HCT116 (cell line): ENCODE results near the gene PIK3CA. TPM values are rescaled to one million over a fixed set of nuclear protein-coding genes. Genes with fewer than 3 reads are reported as not detected.

Experiments used
- ATAC-seq: fragments of 200-7000 bp; cut with Tn5 transposase; 2 replicates; pipeline ENCODE4 v1.9.1; 2020; ENCODE audit warnings: mild to moderate bottlenecking, moderate library complexity
- BruUV-seq: library from RNA; stranded (reverse); fragments of 400-500 nt; replicated peaks from 2 replicates; lab custom pipeline; 2021; lab: Mats Ljungman, UMichigan
- CTCF ChIA-PET: fragments of 300-600 bp; sonication (Branson Sonifier 250); formaldehyde crosslinking; loops from one replicate; lab custom pipeline; 2021; ENCODE audit warnings: antibody characterized with exemption; lab: Charles Lee
- POLR2A ChIA-PET: fragments of 300-600, 350-600 bp; sonication (Branson Sonifier 250); formaldehyde crosslinking; loops from one replicate; lab custom pipeline; 2021; ENCODE audit warnings: antibody characterized with exemption; lab: Charles Lee
- RAD21 ChIA-PET, 2 experiments: fragments of 300-600 bp; sonication (Branson Sonifier 250); formaldehyde crosslinking; loops; one replicate each; lab custom pipeline; 2023; ENCODE audit warnings: low total read pairs in 2 of 2; ENCODE audit not compliant: uncharacterized antibody in 2 of 2, unreplicated experiment in 2 of 2, low non-redundant PET in 1 of 2; lab: Charles Lee
- DNase-seq: peaks from one replicate; pipeline ENCODE4 v3.0.0-alpha.2; 2010; ENCODE audit warnings: low read depth, low spot score
- H2AFZ ChIP-seq: fragments of 200-600 bp; shearing (Covaris generic), sonication (generic); 2 replicates; pipeline ENCODE4 v1.6.1; 2017; ENCODE audit warnings: low read depth, mixed run types, mixed read lengths, antibody characterized with exemption, low read length; ENCODE audit not compliant: poor library complexity, severe bottlenecking
- H3K27ac ChIP-seq: 2 replicates; pipeline ENCODE4 v1.5.1; 2012; ENCODE audit warnings: low read depth, low read length
- H3K27me3 ChIP-seq: fragments of 200-600 bp; sonication (generic); 2 replicates; pipeline ENCODE4 v1.6.1; 2016; ENCODE audit warnings: mixed run types, low read length, mixed read lengths; ENCODE audit not compliant: insufficient read depth
- H3K36me3 ChIP-seq, 2 experiments: fragments of 200-500 bp in 1 of 2; fragments of 200-600 bp in 1 of 2; sonication (Bioruptor generic) in 1 of 2; sonication (generic) in 1 of 2; 2 replicates each; pipeline versions ENCODE4 v1.5.1 to v1.6.1; 2014 to 2016; ENCODE audit warnings: low read length in 2 of 2, inconsistent platforms in 1 of 2, mixed read lengths in 1 of 2, mixed run types in 1 of 2; ENCODE audit not compliant: insufficient read depth in 2 of 2, control insufficient read depth in 1 of 2
- H3K4me1 ChIP-seq, 2 experiments: fragments of 200-600 bp in 1 of 2; sonication (generic) in 1 of 2; 2 replicates each; pipeline versions ENCODE4 v1.5.1 to v1.6.1; 2012 to 2017; ENCODE audit warnings: low read length in 2 of 2, inconsistent platforms in 1 of 2, mild to moderate bottlenecking in 1 of 2, mixed read lengths in 1 of 2, mixed run types in 1 of 2, moderate library complexity in 1 of 2; ENCODE audit not compliant: insufficient read depth in 2 of 2, control insufficient read depth in 1 of 2
- H3K4me2 ChIP-seq: fragments of 200-600 bp; sonication (generic); 2 replicates; pipeline ENCODE4 v1.6.1; 2017; ENCODE audit warnings: mixed run types, low read length, mixed read lengths
- H3K4me3 ChIP-seq, 2 experiments: fragments of 200-600 bp in 1 of 2; sonication (generic) in 1 of 2; replicated peaks in 1 of 2; 2 replicates each; pipeline ENCODE4 v1.5.1; 2011 to 2016; ENCODE audit warnings: low read length in 2 of 2, control low read depth in 1 of 2, low read depth in 1 of 2, mild to moderate bottlenecking in 1 of 2, mixed read lengths in 1 of 2, mixed run types in 1 of 2
- H3K79me2 ChIP-seq: fragments of 200-600 bp; sonication (generic); 2 replicates; pipeline ENCODE4 v1.6.1; 2017; ENCODE audit warnings: mild to moderate bottlenecking, mixed run types, low read length, moderate library complexity, mixed read lengths; ENCODE audit not compliant: insufficient read depth
- H3K9ac ChIP-seq: fragments of 200-600 bp; sonication (generic); 2 replicates; pipeline ENCODE4 v1.6.1; 2016; ENCODE audit warnings: low read length, mixed read lengths
- H3K9me2 ChIP-seq: fragments of 200-600 bp; sonication (generic), shearing (Covaris generic); 2 replicates; pipeline ENCODE4 v1.6.1; 2017; ENCODE audit warnings: mixed run types, mild to moderate bottlenecking, moderate library complexity; ENCODE audit not compliant: insufficient read depth
- H3K9me3 ChIP-seq, 2 experiments: fragments of 200-500 bp in 1 of 2; fragments of 200-600 bp in 1 of 2; sonication (Bioruptor generic) in 1 of 2; sonication (generic) in 1 of 2; 2 replicates each; pipeline ENCODE4 v1.6.1; 2014 to 2017; ENCODE audit warnings: low read length in 2 of 2, mixed read lengths in 2 of 2, inconsistent platforms in 1 of 2, low read depth in 1 of 2, mild to moderate bottlenecking in 1 of 2, mixed run types in 1 of 2, moderate library complexity in 1 of 2; ENCODE audit not compliant: control insufficient read depth in 1 of 2, insufficient read depth in 1 of 2
- H4K20me1 ChIP-seq: fragments of 200-600 bp; sonication (generic), shearing (Covaris generic); 2 replicates; pipeline ENCODE4 v1.6.1; 2017; ENCODE audit warnings: mixed run types, mild to moderate bottlenecking, moderate library complexity; ENCODE audit not compliant: insufficient read depth
- EZH2phosphoT487 ChIP-seq: fragments of 200-600 bp; IDR thresholded peaks from 2 replicates; pipeline ENCODE4 v1.6.1; 2018; ENCODE audit warnings: antibody characterized with exemption, borderline replicate concordance
- POLR2A ChIP-seq: IDR thresholded peaks from 2 replicates; pipeline ENCODE4 v1.7.0; 2011; ENCODE audit warnings: borderline replicate concordance; ENCODE audit not compliant: insufficient read depth, insufficient read length; ENCODE audit errors: extremely low read depth
- POLR2AphosphoS5 ChIP-seq: IDR thresholded peaks from 2 replicates; pipeline ENCODE4 v1.6.1; 2011; ENCODE audit warnings: mild to moderate bottlenecking, low read depth, low read length, moderate library complexity
- RAD21 ChIP-seq: IDR thresholded peaks from 2 replicates; pipeline ENCODE4 v1.6.1; 2012; ENCODE audit warnings: low read depth, mild to moderate bottlenecking
- SP1 ChIP-seq: IDR thresholded peaks from 2 replicates; pipeline ENCODE4 v1.6.1; 2012; ENCODE audit warnings: low read depth
- SRF ChIP-seq: IDR thresholded peaks from 2 replicates; pipeline ENCODE4 v1.6.1; 2012; ENCODE audit warnings: low read depth
- TCF7L2 ChIP-seq: IDR thresholded peaks from 2 replicates; pipeline ENCODE4 v1.7.0; 2011; ENCODE audit warnings: borderline replicate concordance, inconsistent platforms; ENCODE audit not compliant: insufficient read depth, insufficient read length; ENCODE audit errors: extremely low read depth
- YY1 ChIP-seq: IDR thresholded peaks from 2 replicates; pipeline ENCODE4 v1.6.1; 2011; ENCODE audit warnings: low read length, low read depth, moderate library complexity, mild to moderate bottlenecking; ENCODE audit not compliant: insufficient replicate concordance; ENCODE audit errors: extremely low read depth
- ZFX ChIP-seq: fragments of 450-650 bp; IDR thresholded peaks from 2 replicates; pipeline ENCODE4 v1.6.1; 2017
- ZNF274 ChIP-seq: fragments of 200-500 bp; sonication (Bioruptor generic); IDR thresholded peaks from 2 replicates; pipeline ENCODE4 v1.6.1; 2014; ENCODE audit warnings: mild to moderate bottlenecking, low read depth, low read length, inconsistent platforms
- intact Hi-C: fragments of 100-400 bp; cut with micrococcal nuclease; formaldehyde crosslinking; loops from 2 replicates; pipeline ENCODE4 v1.10.0; 2022
- total RNA-seq: library from RNA; stranded (reverse); gene quantifications from one replicate; pipeline ENCODE4 v1.2.1, GENCODE V29; 2021; ENCODE audit not compliant: unreplicated experiment
- TF ChIP-seq, protein P1 (sequence below): IDR thresholded peaks from 2 replicates; pipeline ENCODE4 v1.6.1; 2012; ENCODE audit warnings: low read depth

Gene PIK3CA
- total RNA-seq, 1 experiment from 2014 or later: 17.9 TPM

DNA sequence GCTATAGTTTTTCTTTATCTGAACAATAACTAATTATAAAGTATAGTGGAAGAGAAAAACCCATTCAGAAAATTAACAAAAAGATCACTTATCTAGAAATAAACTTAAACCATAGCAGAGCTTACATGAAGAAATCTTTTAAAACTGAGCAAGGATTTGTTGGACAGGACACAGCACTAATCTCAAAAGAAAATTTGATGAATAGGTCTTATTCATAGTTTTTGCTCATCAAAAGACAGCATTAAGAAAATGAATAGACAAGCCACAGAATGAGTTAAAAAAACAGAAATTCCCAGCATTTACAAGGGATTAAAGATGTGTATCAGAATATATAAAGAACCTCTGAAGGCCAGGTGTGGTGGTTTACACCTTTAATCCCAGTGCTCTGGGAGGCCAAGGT, 29.5 kb downstream of the PIK3CA start:
- no peak for ATAC-seq
- no peak for DNase-seq
- CTCF ChIA-PET: no interaction called here

DNA sequence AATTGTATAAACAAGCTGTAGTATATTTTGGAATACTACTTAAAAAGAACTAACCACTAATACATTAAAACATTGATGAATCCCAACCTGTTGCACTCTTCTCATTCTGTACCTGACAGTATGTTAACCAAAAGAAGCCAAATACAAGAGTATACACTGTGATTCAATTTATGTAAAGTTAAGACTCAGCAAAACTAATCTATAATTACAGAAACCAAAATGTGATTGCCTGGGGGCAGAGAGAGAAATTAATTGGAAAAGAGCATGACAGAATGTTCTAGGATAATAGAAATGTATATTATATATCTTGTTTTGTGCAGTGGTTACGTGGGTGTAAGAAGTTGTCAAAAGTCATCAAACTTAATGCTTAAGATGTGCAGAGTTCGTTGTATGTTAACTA, 31.1 kb downstream of the PIK3CA start:
- no peaks in the 10 kb centered on the region for H3K4me1 ChIP-seq
- H3K4me3 ChIP-seq: no peak overlapping the region
- no peak for DNase-seq
- ChIA-PET RAD21 (no interaction called here), POLR2A (no interaction called here), CTCF (no interaction called here)
- no TSS peak for BruUV-seq
- H3K4me2 ChIP-seq: no peak overlapping the region
- no peaks in the 10 kb centered on the region for H3K9me3 ChIP-seq
- peaks cover 7% of the 10 kb centered on the region; the same call in 1 of the 2 replicates for H3K79me2 ChIP-seq
- no peak overlapping the region for H3K9ac ChIP-seq
- no peak for TF ChIP-seq POLR2AphosphoS5
- no peak for TF ChIP-seq ZNF274
- TF ChIP-seq POLR2A: no peak
- TF ChIP-seq ZFX: no peak
- TF ChIP-seq YY1: no peak
- TF ChIP-seq, protein P1, sequence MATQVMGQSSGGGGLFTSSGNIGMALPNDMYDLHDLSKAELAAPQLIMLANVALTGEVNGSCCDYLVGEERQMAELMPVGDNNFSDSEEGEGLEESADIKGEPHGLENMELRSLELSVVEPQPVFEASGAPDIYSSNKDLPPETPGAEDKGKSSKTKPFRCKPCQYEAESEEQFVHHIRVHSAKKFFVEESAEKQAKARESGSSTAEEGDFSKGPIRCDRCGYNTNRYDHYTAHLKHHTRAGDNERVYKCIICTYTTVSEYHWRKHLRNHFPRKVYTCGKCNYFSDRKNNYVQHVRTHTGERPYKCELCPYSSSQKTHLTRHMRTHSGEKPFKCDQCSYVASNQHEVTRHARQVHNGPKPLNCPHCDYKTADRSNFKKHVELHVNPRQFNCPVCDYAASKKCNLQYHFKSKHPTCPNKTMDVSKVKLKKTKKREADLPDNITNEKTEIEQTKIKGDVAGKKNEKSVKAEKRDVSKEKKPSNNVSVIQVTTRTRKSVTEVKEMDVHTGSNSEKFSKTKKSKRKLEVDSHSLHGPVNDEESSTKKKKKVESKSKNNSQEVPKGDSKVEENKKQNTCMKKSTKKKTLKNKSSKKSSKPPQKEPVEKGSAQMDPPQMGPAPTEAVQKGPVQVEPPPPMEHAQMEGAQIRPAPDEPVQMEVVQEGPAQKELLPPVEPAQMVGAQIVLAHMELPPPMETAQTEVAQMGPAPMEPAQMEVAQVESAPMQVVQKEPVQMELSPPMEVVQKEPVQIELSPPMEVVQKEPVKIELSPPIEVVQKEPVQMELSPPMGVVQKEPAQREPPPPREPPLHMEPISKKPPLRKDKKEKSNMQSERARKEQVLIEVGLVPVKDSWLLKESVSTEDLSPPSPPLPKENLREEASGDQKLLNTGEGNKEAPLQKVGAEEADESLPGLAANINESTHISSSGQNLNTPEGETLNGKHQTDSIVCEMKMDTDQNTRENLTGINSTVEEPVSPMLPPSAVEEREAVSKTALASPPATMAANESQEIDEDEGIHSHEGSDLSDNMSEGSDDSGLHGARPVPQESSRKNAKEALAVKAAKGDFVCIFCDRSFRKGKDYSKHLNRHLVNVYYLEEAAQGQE: no peak
- no peak for TF ChIP-seq RAD21
- no peak for TF ChIP-seq TCF7L2
- TF ChIP-seq SRF: no peak
- no peak for TF ChIP-seq SP1
- no peak for TF ChIP-seq EZH2phosphoT487
- H3K9me2 ChIP-seq: no peaks in the 10 kb centered on the region
- no peaks in the 10 kb centered on the region for H4K20me1 ChIP-seq
- no peak for ATAC-seq
- H3K36me3 ChIP-seq: no peaks in the 10 kb centered on the region
- H2AFZ ChIP-seq: no peak overlapping the region
- H3K27ac ChIP-seq: no peak overlapping the region
- no peaks in the 10 kb centered on the region for H3K27me3 ChIP-seq
- intact Hi-C loops: no loop called here

More for the DNA sequence above, 29.5 kb downstream of the PIK3CA start:
- Histone ChIP-seq H3K9me2 (no peaks in the 10 kb centered on the region), H3K4me3 (no peak overlapping the region), H3K27ac (no peak overlapping the region), H4K20me1 (no peaks in the 10 kb centered on the region), H3K79me2 (peaks cover 7% of the 10 kb centered on the region; the same call in 1 of the 2 replicates)
- ChIA-PET POLR2A (no interaction called here), RAD21 (no interaction called here)
- TF ChIP-seq, protein P1: no peak
- no peak for TF ChIP-seq RAD21
- TF ChIP-seq, all 23 proteins: peak for 0
- intact Hi-C loops: no loop called here
- Histone ChIP-seq H3K4me1 (no peaks in the 10 kb centered on the region), H3K9me3 (no peaks in the 10 kb centered on the region), H3K9ac (no peak overlapping the region), H3K4me2 (no peak overlapping the region), H3K27me3 (no peaks in the 10 kb centered on the region), H3K36me3 (no peaks in the 10 kb centered on the region), H2AFZ (no peak overlapping the region)
- BruUV-seq: no TSS peak
